WTC11 (cell line): ENCODE measurements around the gene TTLL11. TPM values are rescaled to one million over a fixed set of nuclear protein-coding genes. Genes with fewer than 3 reads are reported as not detected.

Experiments
- ATAC-seq: fragments of 200-7000 bp; cut with Tn5 transposase; 2 replicates; pipeline ENCODE4 v1.10.0; 2021; ENCODE audit warnings: mild to moderate bottlenecking, moderate library complexity
- CTCF ChIA-PET: fragments of 300-600 bp; sonication (Branson Sonifier 250); formaldehyde crosslinking; loops from one replicate; lab custom pipeline; 2021; ENCODE audit warnings: antibody characterized with exemption; lab: Charles Lee
- POLR2A ChIA-PET: fragments of 350-600 bp; sonication (Branson Sonifier 250); formaldehyde crosslinking; loops from one replicate; lab custom pipeline; 2021; ENCODE audit warnings: antibody characterized with exemption; lab: Charles Lee
- DNase-seq: peaks from one replicate; pipeline ENCODE4 v3.0.0; 2021; ENCODE audit warnings: low spot score
- H3K27ac Mint-ChIP-seq: 2 replicates; pipeline ENCODE4 v1.8.0; 2021; ENCODE audit warnings: mixed read lengths
- H3K27me3 Mint-ChIP-seq: 2 replicates; pipeline ENCODE4 v1.8.0; 2021; ENCODE audit warnings: low read depth, mild to moderate bottlenecking, moderate library complexity, mixed read lengths
- H3K36me3 Mint-ChIP-seq: 2 replicates; pipeline ENCODE4 v1.8.0; 2021; ENCODE audit warnings: mixed read lengths
- H3K4me1 Mint-ChIP-seq: 2 replicates; pipeline ENCODE4 v1.8.0; 2022; ENCODE audit warnings: mixed read lengths
- H3K4me3 Mint-ChIP-seq: 2 replicates; pipeline ENCODE4 v1.8.0; 2021; ENCODE audit warnings: mild to moderate bottlenecking, moderate library complexity, mixed read lengths
- H3K9me3 Mint-ChIP-seq: 2 replicates; pipeline ENCODE4 v1.8.0; 2021; ENCODE audit warnings: mixed read lengths
- ATF1 ChIP-seq: sonication (generic); formaldehyde crosslinking; IDR thresholded peaks from 2 replicates; pipeline ENCODE4 v1.8.1; 2023; ENCODE audit warnings: mild to moderate bottlenecking, moderate library complexity, missing genetic modification reagents
- CBFB ChIP-seq: sonication (generic); formaldehyde crosslinking; IDR thresholded peaks from 2 replicates; pipeline ENCODE4 v1.8.1; 2022; ENCODE audit warnings: mild to moderate bottlenecking, low read depth, missing genetic modification reagents
- CREM ChIP-seq: sonication (generic); formaldehyde crosslinking; IDR thresholded peaks from 2 replicates; pipeline ENCODE4 v1.8.1; 2022; ENCODE audit warnings: mild to moderate bottlenecking, missing genetic modification reagents, moderate library complexity
- ESRRA ChIP-seq: sonication (generic); formaldehyde crosslinking; IDR thresholded peaks from 2 replicates; pipeline ENCODE4 v1.8.1; 2022; ENCODE audit warnings: mild to moderate bottlenecking, missing genetic modification reagents, borderline replicate concordance
- GRHL2 ChIP-seq: fragments of 250-450 bp; sonication (Bioruptor Pico); IDR thresholded peaks from 2 replicates; pipeline ENCODE4 v1.8.0; 2022; ENCODE audit warnings: mild to moderate bottlenecking, moderate library complexity; ENCODE audit not compliant: insufficient replicate concordance, severe bottlenecking
- GTF2I ChIP-seq: fragments of 250-450 bp; sonication (Bioruptor Pico); conservative IDR thresholded peaks from 2 replicates; pipeline ENCODE4 v1.4.0; 2021; ENCODE audit warnings: mild to moderate bottlenecking
- HMGA2 ChIP-seq: fragments of 250-450 bp; sonication (Bioruptor Pico); IDR thresholded peaks from 2 replicates; pipeline ENCODE4 v1.4.0; 2021; ENCODE audit warnings: mild to moderate bottlenecking, moderate library complexity
- JAZF1 ChIP-seq: fragments of 250-450 bp; sonication (Bioruptor Pico); IDR thresholded peaks from 2 replicates; pipeline ENCODE4 v1.9.0; 2021; ENCODE audit warnings: moderate library complexity, mild to moderate bottlenecking, inconsistent platforms
- KAT7 ChIP-seq: sonication (generic); formaldehyde crosslinking; IDR thresholded peaks from 2 replicates; pipeline ENCODE4 v1.8.1; 2023; ENCODE audit warnings: missing genetic modification reagents, mild to moderate bottlenecking, borderline replicate concordance
- MXD4 ChIP-seq: fragments of 250-450 bp; sonication (Bioruptor Pico); IDR thresholded peaks from 2 replicates; pipeline ENCODE4 v1.8.0; 2021; ENCODE audit warnings: mild to moderate bottlenecking, moderate library complexity, borderline replicate concordance
- MYBL2 ChIP-seq: sonication (generic); formaldehyde crosslinking; IDR thresholded peaks from 2 replicates; pipeline ENCODE4 v1.8.1; 2023; ENCODE audit warnings: mild to moderate bottlenecking, moderate library complexity, missing genetic modification reagents
- NR2C2 ChIP-seq: sonication (generic); formaldehyde crosslinking; IDR thresholded peaks from 2 replicates; pipeline ENCODE4 v1.8.0; 2022; ENCODE audit warnings: mild to moderate bottlenecking, missing genetic modification reagents
- PRRX2 ChIP-seq: fragments of 250-450 bp; sonication (Bioruptor Pico); IDR thresholded peaks from 2 replicates; pipeline ENCODE4 v1.8.0; 2021; ENCODE audit warnings: mild to moderate bottlenecking
- RELA ChIP-seq: sonication (generic); formaldehyde crosslinking; IDR thresholded peaks from 2 replicates; pipeline ENCODE4 v1.8.1; 2022; ENCODE audit warnings: missing genetic modification reagents, mild to moderate bottlenecking, borderline replicate concordance
- TEAD1 ChIP-seq: sonication (generic); formaldehyde crosslinking; IDR thresholded peaks from 2 replicates; pipeline ENCODE4 v1.8.0; 2022; ENCODE audit warnings: mild to moderate bottlenecking, missing genetic modification reagents
- TEAD4 ChIP-seq: sonication (generic); formaldehyde crosslinking; IDR thresholded peaks from 2 replicates; pipeline ENCODE4 v1.8.0; 2022; ENCODE audit warnings: mild to moderate bottlenecking, missing genetic modification reagents
- TP53 ChIP-seq: sonication (generic); formaldehyde crosslinking; IDR thresholded peaks from 2 replicates; pipeline ENCODE4 v1.8.1; 2023; ENCODE audit warnings: mild to moderate bottlenecking, missing genetic modification reagents
- ZNF138 ChIP-seq: sonication (generic); formaldehyde crosslinking; conservative IDR thresholded peaks from 2 replicates; pipeline ENCODE4 v1.8.1; 2022; ENCODE audit warnings: mild to moderate bottlenecking, moderate library complexity, missing genetic modification reagents
- ZNF263 ChIP-seq: sonication (generic); formaldehyde crosslinking; IDR thresholded peaks from 2 replicates; pipeline ENCODE4 v1.8.1; 2022; ENCODE audit warnings: low read depth, mild to moderate bottlenecking, moderate library complexity, missing genetic modification reagents
- ZNF416 ChIP-seq: fragments of 250-450 bp; sonication (Bioruptor Pico); IDR thresholded peaks from 2 replicates; pipeline ENCODE4 v1.9.0; 2021; ENCODE audit warnings: mild to moderate bottlenecking, inconsistent platforms
- total RNA-seq: library from RNA; stranded (reverse); gene quantifications from 3 replicates; pipeline ENCODE4 v1.2.3, GENCODE V29; 2021
- TF ChIP-seq, protein P1 (sequence below): sonication (generic); formaldehyde crosslinking; IDR thresholded peaks from 2 replicates; pipeline ENCODE4 v1.8.1; 2022; ENCODE audit warnings: mild to moderate bottlenecking, missing genetic modification reagents, moderate library complexity, borderline replicate concordance
- TF ChIP-seq, protein P2 (sequence below): sonication (generic); formaldehyde crosslinking; IDR thresholded peaks from 2 replicates; pipeline ENCODE4 v1.8.0; 2022; ENCODE audit warnings: mild to moderate bottlenecking, missing genetic modification reagents
- TF ChIP-seq, protein P3 (sequence below): sonication (generic); formaldehyde crosslinking; IDR thresholded peaks from 2 replicates; pipeline ENCODE4 v1.8.1; 2022; ENCODE audit warnings: low read depth, missing genetic modification reagents, borderline replicate concordance
- TF ChIP-seq, protein P4 (sequence below): sonication (generic); formaldehyde crosslinking; IDR thresholded peaks from 2 replicates; pipeline ENCODE4 v1.8.1; 2022; ENCODE audit warnings: mild to moderate bottlenecking, moderate library complexity, missing genetic modification reagents
- TF ChIP-seq, protein P5 (sequence below): sonication (generic); formaldehyde crosslinking; IDR thresholded peaks from 2 replicates; pipeline ENCODE4 v1.8.0; 2023; ENCODE audit warnings: missing genetic modification reagents

TTLL11 gene
- total RNA-seq, 1 experiment from 2014 or later = 1.1 TPM

DNA sequence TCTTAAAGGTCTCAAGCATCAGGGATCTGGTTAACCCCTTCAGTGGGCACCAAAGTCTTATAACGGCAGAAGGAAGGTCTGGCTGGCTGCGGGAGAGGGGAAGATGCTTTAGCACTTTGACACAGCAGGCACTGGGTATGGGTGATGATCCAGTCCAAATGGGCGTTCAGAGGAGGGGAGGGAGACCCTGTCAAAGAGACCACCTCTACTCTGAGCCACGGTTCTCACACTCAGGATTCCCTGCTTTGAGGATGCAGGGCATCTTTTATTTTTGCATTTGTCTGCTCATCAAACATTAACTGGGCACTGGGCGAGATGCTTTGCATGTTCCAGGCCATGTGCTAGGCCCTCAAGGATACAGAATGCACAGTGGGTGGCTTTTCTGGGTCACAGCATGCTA is 237.6 kb downstream of the TTLL11 start (continued):
- TF ChIP-seq, protein P1, sequence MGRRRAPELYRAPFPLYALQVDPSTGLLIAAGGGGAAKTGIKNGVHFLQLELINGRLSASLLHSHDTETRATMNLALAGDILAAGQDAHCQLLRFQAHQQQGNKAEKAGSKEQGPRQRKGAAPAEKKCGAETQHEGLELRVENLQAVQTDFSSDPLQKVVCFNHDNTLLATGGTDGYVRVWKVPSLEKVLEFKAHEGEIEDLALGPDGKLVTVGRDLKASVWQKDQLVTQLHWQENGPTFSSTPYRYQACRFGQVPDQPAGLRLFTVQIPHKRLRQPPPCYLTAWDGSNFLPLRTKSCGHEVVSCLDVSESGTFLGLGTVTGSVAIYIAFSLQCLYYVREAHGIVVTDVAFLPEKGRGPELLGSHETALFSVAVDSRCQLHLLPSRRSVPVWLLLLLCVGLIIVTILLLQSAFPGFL (CRISPR knock-in tag) = no peak
- no peak for TF ChIP-seq TEAD1
- no peak for TF ChIP-seq CBFB (CRISPR knock-in tag)
- no peak for TF ChIP-seq TEAD4 (CRISPR knock-in tag)
- no peak for TF ChIP-seq ESRRA (CRISPR knock-in tag)

DNA sequence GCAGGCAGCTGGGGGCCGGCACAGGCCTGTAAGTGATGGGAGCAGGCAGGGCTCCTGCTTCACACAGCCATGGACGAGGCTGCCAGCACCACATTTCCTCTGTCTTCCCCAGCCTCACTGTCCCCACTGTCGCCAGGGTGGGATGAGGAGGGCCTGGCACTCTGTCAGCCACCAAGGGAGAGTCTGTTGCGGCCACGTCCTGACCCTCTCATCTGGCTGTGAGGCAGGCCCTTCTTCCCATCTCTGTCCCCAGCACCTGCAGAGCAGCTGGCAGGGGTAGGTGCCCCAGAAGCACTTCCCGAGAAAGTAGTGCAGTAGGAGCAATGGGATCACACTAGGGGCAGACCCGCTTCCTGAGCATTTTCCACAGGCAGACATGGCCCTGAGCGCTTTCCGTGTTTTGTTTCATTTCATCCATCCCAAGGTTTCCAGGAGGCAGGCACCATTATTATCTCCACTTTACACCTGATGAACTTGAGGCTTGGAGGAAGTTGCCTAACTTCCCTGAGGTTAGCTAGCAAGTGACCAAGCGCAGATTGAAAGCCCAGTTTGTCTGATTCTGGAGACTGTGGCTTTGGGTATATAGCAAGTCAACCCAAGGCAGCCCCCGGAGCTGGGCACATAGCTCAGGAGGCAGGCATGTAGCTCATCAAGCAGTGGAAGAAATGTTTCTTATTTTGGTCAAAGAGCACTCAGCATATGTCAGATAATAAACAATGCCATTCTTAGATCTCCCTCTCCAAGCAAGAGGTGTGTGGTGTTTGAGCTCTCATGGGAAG is 239.3 kb downstream of the TTLL11 start:
- Mint-ChIP-seq H3K4me3 (no peak overlapping the region), H3K4me1 (peaks cover 13% of the 10 kb centered on the region), H3K27ac (no peak overlapping the region), H3K9me3 (peaks cover 8% of the 10 kb centered on the region), H3K36me3 (0 out of 2 replicates have a peak, but pooled peaks cover 6% of the 10 kb centered on the region), H3K27me3 (no peaks in the 10 kb centered on the region)
- CTCF ChIA-PET = interaction anchor here (0.6 to 1.7 kb wide), 7 partner anchors 33 to 308 kb away, joined by 3 to 5 read pairs (median 3); no protein-coding TSS in a partner anchor
- ATAC-seq (no peak), DNase-seq (no peak)
- POLR2A ChIA-PET = no interaction called here
- TF ChIP-seq GTF2I (CRISPR knock-in tag) = no peak
- TF ChIP-seq ZNF263 (CRISPR knock-in tag) = no peak
- TF ChIP-seq NR2C2 (CRISPR knock-in tag) = no peak
- no peak for TF ChIP-seq TP53
- TF ChIP-seq PRRX2 (CRISPR knock-in tag) = no peak
- TF ChIP-seq JAZF1 (CRISPR knock-in tag) = no peak

DNA sequence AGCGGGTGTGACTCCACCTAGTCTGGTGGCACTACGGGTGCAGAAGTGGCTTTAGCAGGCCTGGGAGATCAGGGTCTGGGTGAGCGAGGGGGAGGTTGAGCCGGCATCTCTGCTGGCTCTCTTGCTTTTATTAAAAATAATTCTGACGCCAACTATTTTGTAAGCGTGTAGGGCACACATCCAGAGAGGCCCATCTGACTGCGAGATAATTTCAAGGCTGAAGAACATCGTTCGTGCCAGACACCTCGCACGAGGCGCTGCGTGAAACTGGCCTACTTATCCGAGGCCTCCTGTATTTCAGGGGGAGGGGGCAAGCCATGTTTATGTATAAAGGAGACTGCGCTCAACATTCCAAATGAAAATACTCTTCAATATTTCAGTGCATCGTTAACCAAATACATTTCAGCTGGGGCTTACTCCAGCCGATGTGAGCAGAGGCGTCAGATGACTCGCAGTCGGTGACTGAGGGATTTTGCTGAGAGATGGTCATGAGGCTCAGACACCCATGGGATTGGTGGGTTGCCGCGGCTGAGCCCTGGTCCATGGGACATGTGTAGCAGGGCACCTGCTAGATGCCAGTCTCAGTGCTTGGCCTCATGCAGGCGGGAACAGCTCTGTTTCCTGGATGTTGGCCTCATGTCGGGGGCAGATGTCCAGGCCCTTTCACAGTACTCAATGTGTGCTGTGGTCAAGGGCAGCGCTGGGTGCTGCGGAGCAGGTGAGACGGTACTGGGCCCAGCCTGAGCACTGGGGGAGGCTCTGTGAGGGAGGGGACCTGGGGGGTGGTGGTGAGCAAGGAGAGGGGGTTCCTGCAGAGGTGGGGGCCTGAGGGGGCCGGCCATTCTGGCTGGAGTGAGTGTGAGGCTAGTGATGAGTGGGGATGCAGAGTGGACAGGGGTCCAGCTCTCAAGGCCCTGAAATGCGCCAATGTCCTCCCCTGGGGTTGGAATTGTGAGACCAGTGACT is 240.2 kb downstream of the TTLL11 start:
- TF ChIP-seq, protein P1 (CRISPR knock-in tag) = no peak
- TF ChIP-seq RELA (CRISPR knock-in tag) (no peak), ZNF138 (CRISPR knock-in tag) (no peak), ATF1 (CRISPR knock-in tag) (no peak), MXD4 (CRISPR knock-in tag) (no peak), ZNF416 (no peak), TEAD4 (CRISPR knock-in tag) (no peak), PRRX2 (CRISPR knock-in tag) (no peak), CREM (CRISPR knock-in tag) (no peak), NR2C2 (CRISPR knock-in tag) (no peak), TP53 (no peak), HMGA2 (CRISPR knock-in tag) (no peak), GRHL2 (CRISPR knock-in tag) (no peak), MYBL2 (CRISPR knock-in tag) (no peak), JAZF1 (CRISPR knock-in tag) (no peak), KAT7 (CRISPR knock-in tag) (no peak)
- TF ChIP-seq, protein P2, sequence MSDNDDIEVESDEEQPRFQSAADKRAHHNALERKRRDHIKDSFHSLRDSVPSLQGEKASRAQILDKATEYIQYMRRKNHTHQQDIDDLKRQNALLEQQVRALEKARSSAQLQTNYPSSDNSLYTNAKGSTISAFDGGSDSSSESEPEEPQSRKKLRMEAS = no peak
- TF ChIP-seq, protein P3, sequence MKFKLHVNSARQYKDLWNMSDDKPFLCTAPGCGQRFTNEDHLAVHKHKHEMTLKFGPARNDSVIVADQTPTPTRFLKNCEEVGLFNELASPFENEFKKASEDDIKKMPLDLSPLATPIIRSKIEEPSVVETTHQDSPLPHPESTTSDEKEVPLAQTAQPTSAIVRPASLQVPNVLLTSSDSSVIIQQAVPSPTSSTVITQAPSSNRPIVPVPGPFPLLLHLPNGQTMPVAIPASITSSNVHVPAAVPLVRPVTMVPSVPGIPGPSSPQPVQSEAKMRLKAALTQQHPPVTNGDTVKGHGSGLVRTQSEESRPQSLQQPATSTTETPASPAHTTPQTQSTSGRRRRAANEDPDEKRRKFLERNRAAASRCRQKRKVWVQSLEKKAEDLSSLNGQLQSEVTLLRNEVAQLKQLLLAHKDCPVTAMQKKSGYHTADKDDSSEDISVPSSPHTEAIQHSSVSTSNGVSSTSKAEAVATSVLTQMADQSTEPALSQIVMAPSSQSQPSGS = no peak
- TF ChIP-seq, protein P4, sequence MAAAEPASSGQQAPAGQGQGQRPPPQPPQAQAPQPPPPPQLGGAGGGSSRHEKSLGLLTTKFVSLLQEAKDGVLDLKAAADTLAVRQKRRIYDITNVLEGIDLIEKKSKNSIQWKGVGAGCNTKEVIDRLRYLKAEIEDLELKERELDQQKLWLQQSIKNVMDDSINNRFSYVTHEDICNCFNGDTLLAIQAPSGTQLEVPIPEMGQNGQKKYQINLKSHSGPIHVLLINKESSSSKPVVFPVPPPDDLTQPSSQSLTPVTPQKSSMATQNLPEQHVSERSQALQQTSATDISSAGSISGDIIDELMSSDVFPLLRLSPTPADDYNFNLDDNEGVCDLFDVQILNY (CRISPR knock-in tag) = no peak
- TF ChIP-seq, protein P5, sequence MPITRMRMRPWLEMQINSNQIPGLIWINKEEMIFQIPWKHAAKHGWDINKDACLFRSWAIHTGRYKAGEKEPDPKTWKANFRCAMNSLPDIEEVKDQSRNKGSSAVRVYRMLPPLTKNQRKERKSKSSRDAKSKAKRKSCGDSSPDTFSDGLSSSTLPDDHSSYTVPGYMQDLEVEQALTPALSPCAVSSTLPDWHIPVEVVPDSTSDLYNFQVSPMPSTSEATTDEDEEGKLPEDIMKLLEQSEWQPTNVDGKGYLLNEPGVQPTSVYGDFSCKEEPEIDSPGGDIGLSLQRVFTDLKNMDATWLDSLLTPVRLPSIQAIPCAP = no peak
- 0 out of 2 replicates have a peak, but pooled peaks cover 8% of the 10 kb centered on the region for H3K36me3 Mint-ChIP-seq
- peaks cover 16% of the 10 kb centered on the region for H3K9me3 Mint-ChIP-seq
- no peak for ATAC-seq
- no peak overlapping the region for H3K4me3 Mint-ChIP-seq
- DNase-seq = no peak
- H3K27me3 Mint-ChIP-seq = no peaks in the 10 kb centered on the region
- no peak overlapping the region for H3K27ac Mint-ChIP-seq
- ChIA-PET CTCF (interaction anchor here (0.6 to 1.7 kb wide), 5 partner anchors 10 to 210 kb away, joined by 3 to 4 read pairs (median 3); no protein-coding TSS in a partner anchor), POLR2A (no interaction called here)
- peaks cover 10% of the 10 kb centered on the region for H3K4me1 Mint-ChIP-seq
